Measurements from ENCODE around the gene SPPL2A.

- TF ChIP-seq CTCF (IDR thresholded peaks at IDR 0.05): no peak
- TF ChIP-seq NR2C2 (CRISPR knock-in tag; IDR thresholded peaks at IDR 0.05): no peak
These were observed 24.6 kb downstream of the SPPL2A start for GRCh38 chr15:50740955-50741354.

All from WTC11 (cell line).